GM18508 (cell line): ENCODE data around the gene MPDU1.

Experiments used
- ATAC-seq: cut with Tn5 transposase; IDR thresholded peaks from one replicate; pipeline ENCODE4 v1.9.1; 2021; ENCODE audit warnings: moderate number of reproducible peaks; ENCODE audit not compliant: insufficient read depth, unreplicated experiment

MPDU1 gene

DNA sequence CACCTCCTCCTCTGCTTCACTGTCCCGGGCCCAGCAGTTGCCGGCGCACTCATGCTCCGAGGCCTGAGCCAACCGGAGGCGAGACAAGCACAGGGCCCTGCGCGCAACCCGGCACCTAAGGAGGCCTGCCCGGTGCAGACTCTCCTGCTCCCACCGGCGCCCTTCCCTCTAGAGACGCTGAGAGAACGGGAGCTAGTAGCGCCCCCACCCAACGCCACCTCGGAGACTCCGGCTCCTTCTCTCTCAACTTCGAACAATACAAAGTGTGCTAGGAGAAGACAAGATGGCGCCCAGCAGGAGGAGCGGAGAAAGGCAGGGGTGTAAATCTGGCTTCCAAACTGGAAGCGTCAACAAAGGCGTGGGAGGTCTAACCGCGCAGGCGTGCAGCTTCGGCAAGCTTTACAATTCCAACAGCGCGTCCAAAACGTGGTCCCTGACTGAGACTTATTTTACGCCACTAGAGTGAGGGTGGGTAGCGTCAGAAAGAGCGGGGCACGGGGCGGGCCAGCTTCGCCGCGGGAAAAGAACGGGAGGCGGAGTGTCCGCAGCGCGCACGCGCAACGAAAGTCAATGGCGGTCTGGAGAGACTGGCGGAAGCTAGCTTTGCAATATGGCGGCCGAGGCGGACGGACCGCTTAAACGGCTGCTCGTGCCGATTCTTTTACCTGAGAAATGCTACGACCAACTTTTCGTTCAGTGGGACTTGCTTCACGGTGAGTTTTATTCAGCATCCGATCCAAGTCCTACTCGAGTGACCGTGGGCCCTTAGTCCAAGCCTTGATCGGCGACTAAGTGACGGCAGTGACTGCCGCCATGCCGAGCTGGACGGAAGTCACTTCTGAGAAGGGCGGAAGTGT lies at the start of gene MPDU1:
Gene MPDU1, plus strand, starts transcription at position 600 of the 857 bp plus-strand sequence. Its CDS starts 11 bp downstream, at position 611.
- ATAC-seq: peak; percentile 47

DNA sequence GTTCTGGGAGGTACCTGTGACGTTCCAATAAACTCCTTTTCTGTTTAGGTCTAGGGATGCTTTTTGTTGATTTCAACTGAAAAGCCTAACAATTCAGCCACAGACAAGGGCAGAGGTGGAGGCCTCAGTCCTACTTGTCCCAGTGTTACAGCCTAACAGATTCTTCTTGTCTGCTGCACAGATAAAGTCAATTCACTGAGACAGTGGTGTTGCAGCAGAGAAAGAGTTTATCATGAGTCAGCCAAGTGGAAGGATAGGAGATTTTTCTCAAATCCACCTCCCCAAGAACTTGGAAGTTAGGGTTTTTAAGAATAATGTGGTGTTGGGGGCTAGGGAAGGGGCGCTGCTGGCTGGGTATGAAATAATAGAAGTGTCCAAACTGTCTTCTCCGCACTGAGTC lies 45.6 kb upstream of the MPDU1 start:
- ATAC-seq: no peak

DNA sequence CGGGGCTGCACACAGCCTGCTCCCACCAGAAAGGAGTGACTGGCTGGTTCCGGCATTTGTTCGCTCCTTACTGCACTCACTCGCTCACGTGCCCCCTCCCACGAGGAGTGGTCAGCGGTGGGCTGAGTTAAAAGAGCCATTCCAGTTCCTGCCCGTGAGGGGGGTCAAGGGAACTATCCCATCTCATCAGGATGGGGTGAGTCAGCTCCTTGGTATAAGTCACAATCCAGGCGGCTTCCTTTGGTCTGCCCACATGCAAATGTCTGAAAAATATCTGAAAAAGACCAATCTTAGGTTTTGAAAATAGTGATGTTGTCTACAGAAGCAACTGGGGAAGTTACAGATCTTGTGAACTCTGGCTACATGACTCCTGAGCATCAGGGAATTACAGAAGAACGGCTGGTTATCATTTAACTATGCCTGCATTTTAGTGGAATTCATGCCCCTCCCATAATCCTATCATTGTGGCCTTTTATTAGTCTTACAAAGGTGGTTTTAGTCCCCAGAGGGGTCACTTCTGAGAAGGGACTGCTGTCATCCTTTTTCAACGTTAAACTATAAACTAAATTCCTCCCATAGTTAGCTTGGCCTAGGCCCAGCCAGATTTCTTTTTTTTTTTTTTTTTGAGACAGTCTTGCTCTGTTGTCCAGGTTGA lies 44.6 kb upstream of the MPDU1 start:
- ATAC-seq: no peak

DNA sequence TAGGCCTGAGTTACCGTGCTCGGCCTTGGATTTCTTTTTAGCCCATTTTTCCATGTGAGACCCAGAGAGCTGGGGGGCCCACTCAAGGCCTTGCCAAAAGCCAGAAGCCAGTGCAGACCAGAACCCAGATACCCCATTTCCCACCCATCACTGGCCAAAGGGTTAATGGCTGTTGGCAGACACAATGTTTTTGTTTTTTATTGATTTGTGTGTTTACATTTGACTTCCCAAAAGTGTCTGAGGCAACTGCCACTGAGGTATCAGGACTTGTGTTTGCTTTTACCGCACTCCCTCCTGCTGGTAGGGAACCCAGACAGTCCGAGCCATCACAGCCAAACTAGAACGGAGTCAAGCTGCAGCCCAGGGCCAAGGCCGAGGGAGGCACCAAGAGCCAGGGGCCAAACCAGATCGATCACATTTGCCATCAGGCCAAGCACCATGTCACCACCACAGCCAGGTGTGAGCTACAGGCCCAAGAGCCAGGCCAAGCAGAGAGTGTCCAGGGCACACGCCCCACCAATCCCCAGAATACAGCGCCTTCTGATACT lies 42.5 kb upstream of the MPDU1 start:
- no peak for ATAC-seq

DNA sequence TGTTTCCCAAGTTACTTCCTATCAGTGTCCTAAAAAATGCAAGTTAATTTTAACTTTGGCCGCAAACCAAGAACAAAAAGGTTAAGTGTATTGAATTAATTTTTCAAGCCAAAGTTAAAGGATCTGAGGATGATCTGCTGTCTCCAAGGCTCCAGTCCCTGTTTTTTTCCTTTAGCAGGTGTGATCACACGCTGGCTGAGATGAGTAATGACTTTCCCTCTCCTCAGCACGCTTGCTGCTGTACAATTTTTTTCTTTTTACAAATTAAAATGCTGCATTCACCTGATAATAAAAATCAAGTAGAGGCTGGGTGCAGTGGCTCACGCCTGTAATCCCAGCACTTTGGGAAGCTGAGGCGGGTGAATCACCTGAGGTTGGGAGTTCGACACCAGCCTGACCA lies 38.7 kb upstream of the MPDU1 start:
- ATAC-seq: no peak

DNA sequence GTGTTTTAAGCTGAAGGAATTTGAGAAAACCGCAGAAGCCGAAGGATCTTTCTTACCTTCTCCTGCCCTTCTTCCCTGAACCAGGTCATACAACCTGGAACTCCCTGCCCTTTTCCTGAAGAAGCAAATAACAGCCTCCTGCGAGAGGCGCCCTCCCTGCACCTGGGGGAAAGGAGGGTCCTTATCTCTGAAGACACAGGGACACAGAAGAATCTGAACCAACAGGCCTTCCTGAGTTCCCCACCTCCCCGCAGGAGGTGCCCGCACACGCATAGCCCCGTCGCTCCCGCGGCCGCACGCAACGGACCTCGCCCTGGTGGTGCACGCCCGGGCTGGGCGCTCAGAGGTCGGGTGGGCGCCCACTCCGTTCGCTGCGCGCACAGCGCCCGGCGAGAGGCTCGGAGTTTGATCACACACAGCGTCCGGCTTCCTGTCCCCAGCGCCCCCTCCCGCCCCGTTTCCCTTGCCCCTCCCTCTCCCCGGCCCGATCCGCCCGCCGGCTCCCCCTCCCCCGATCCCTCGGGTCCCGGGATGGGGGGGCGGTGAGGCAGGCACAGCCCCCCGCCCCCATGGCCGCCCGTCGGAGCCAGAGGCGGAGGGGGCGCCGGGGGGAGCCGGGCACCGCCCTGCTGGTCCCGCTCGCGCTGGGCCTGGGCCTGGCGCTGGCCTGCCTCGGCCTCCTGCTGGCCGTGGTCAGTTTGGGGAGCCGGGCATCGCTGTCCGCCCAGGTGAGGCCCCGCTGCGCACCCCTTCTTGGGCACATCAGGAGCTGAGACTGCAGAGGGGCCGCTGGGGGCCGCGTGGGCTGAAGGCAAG lies 34.9 kb upstream of the MPDU1 start, which contains the start of gene TNFSF12:
Gene TNFSF12, plus strand, starts transcription at position 474 of the 816 bp plus-strand sequence. Its CDS starts 96 bp downstream, at position 570.
- no peak for ATAC-seq

DNA sequence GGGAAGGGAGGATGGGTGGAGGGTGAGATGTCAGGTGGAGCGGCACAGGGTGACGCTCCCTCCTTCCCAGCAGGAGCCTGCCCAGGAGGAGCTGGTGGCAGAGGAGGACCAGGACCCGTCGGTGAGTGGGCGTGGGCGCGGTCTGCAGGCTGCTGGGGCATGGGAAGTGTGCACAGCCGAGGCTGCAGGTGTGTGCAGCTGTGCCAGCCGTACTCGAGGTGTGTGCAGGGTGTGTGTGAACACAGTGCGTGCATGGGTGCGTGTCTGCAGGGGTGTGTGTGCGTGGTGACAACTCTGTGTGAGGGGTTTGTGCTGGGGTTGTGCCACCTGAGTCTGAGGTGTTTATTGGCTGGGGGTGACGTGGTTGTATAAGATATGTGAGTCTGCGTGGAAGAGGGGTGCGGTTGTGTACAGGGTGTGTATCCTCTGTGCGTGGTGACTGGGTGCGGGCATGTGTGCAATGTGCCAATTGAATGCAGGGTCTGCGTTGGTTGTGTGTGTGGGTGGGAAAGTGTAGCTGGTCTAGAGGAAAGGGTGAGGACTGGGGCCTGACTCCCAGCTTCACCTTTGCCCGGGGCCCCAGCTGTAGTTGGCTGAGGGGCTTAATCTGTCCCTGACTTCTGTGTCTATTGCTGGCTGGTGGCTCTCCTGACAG lies 34.1 kb upstream of the MPDU1 start:
- no peak for ATAC-seq

DNA sequence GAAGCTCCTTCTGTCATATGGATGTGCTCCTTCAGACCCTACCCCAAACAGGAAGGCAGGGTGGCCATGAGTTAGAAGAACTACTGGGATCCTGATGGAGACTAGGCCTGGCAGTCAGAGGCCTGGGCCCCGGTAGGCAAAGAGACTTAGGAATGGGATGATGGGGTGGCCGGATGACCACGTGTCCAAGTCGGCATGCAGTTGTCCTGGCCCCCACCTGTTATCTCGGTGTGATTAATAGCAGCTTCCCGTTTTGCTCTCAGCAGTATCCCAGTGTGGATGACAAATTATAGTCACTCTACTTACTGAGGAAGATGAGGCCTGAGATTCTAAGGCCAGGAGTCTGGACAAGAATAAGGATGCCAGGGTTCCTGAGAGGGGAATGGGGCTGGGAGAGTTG lies 33.3 kb upstream of the MPDU1 start:
- no peak for ATAC-seq

DNA sequence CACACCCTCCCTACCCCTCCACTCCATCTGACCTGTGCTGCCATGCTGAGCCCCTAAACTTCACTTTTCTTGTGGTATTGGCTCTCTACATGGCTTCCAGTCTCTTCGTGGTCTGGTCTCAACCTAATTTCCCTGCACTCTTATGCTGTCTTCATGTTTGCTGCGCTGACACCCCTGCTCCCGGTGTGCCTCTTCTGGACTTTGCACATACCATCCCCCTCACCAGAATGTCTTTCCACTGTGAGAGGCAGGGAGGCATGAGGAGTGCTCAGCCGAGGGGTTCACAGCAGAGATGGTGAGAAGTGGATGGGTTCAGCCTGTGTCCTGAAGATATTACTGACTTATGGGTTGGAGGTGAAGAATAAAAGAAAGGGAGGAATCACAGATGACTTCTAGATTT lies 32.3 kb upstream of the MPDU1 start:
- no peak for ATAC-seq

DNA sequence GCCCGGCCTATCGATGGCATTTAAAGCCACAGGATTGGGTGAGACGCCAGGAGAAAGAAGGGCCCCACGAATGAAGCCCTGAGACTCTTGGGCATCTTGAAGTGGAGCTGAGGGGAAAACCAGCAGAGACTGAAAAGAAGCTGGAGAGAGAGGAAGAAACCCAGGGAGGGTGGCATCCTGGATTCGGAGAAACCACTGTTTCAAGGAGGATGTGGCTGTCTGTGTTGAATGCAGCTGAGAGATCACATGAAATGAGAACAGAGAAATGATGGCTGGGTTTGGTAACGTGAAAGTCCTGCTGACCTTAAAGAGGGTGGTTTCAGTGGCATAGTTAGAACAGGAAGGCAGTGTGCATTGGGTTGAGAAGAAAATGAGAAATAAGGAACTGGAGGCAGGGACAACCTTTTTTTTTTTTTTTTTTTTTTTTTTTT lies 31.0 kb upstream of the MPDU1 start:
- ATAC-seq: peak; percentile 46

DNA sequence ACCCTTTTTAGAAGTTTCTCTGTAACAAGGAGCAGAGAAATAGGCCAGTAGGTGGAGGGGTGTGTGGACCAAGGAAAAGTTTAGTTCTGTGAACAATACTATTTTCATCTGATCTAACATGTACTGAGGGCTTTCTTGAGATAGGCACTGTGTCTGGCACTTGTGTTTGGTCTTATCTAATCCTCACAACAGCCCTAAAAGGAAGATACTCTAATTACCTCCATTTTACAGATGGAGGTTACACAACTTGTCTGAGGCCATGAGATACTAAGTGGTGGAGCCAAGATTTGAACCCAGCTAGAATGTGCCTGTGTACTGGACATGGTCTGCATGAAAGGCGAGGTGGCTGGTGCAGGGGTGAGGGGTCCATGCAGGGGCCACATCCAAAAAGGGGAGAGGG lies 30.3 kb upstream of the MPDU1 start:
- no peak for ATAC-seq

DNA sequence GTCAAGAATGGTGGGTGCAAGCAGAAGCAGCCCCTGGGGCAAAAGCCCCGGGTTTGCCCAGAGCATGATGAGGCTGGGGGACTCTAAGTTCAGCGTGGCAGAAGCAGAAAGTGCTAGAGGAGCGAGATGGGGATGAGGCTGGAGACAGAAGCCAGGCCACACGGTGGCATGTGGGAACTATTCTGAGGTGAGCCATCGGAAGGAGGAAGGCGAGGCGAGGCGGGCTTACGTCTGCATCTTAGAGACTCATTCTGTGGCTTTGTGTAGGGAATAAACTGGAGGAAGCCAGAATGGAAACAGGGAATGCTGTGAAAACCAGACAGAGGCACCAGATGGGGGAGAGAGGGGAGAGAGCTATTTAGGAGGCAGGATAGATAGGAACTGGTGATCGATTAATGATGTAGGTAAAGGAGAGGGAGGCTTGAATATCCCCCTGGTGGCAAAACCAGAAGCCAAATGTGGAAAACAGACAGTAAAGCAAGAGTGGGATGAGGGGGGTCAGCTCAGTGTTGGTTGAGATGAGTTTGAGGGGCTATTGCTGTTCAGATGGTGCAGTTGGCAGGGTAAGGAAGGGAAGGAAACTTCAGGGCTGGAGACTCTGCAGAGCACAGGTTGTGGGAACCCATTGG lies 28.2 kb upstream of the MPDU1 start:
- no peak for ATAC-seq

DNA sequence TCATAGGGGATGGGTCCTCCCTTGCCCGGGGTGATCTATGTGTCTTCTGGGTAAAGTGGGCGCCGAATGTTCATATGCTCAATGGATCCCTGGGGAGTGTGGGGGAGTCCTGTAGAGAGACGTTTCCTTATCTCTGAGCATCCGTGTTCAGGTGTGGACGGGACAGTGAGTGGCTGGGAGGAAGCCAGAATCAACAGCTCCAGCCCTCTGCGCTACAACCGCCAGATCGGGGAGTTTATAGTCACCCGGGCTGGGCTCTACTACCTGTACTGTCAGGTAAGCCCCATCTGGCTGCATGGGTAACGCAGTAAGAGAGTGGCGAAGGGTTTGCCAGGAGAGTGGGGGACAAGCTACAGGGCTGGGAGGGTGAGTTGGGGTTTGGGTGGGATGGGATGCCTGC lies 27.0 kb upstream of the MPDU1 start:
- no peak for ATAC-seq

DNA sequence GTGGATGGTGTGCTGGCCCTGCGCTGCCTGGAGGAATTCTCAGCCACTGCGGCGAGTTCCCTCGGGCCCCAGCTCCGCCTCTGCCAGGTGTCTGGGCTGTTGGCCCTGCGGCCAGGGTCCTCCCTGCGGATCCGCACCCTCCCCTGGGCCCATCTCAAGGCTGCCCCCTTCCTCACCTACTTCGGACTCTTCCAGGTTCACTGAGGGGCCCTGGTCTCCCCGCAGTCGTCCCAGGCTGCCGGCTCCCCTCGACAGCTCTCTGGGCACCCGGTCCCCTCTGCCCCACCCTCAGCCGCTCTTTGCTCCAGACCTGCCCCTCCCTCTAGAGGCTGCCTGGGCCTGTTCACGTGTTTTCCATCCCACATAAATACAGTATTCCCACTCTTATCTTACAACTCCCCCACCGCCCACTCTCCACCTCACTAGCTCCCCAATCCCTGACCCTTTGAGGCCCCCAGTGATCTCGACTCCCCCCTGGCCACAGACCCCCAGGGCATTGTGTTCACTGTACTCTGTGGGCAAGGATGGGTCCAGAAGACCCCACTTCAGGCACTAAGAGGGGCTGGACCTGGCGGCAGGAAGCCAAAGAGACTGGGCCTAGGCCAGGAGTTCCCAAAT lies 26.4 kb upstream of the MPDU1 start:
- no peak for ATAC-seq

DNA sequence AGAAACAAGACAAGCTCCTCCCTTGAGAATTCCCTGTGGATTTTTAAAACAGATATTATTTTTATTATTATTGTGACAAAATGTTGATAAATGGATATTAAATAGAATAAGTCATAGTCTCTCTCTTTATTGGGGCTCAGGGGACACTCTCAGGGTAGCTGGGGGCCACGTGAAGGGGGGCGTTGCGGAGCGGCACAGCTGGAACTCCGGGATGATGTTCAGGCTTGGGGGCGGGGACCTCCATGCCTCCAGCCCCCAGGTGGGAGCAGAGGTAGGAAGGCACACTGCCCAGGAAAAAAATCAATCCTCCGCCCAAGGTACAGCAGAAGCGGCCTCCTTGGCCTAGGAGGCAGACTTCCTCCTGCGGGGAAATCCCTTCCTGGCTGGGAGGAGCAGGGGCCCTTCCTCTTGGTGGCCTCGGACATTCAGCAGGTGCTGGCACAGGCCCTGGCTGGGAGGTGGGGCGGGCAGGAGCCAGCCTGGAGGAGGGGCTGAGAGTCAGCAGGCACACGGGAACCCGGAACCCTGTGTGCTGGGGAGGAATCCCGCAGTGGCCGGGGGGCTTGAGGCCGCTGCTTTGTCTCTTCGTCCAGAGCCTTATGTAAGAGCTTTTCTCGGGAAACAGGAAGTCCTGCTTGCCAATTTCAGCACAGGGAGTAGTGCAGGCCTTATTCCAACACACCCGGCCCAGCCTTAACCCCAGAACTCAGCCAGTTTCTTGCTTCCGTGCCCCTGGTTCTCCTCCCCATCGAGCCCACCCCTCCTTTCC lies 25.7 kb upstream of the MPDU1 start:
- ATAC-seq: no peak

DNA sequence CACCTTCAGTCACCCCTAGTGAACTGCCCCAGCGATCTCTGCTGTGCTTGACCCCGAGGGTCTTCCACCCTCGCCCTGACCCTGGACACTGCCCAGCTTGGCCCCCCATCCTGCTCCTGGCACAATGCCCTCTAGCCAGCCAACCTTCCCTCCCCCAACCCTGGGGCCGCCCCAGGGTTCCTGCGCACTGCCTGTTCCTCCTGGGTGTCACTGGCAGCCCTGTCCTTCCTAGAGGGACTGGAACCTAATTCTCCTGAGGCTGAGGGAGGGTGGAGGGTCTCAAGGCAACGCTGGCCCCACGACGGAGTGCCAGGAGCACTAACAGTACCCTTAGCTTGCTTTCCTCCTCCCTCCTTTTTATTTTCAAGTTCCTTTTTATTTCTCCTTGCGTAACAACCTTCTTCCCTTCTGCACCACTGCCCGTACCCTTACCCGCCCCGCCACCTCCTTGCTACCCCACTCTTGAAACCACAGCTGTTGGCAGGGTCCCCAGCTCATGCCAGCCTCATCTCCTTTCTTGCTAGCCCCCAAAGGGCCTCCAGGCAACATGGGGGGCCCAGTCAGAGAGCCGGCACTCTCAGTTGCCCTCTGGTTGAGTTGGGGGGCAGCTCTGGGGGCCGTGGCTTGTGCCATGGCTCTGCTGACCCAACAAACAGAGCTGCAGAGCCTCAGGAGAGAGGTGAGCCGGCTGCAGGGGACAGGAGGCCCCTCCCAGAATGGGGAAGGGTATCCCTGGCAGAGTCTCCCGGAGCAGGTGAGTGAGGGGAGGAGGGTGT lies 24.9 kb upstream of the MPDU1 start, which contains the start of gene TNFSF13:
Gene TNFSF13, plus strand, starts transcription at position 207 of the 776 bp plus-strand sequence. Its CDS starts 290 bp downstream, at position 497.
- ATAC-seq: no peak

DNA sequence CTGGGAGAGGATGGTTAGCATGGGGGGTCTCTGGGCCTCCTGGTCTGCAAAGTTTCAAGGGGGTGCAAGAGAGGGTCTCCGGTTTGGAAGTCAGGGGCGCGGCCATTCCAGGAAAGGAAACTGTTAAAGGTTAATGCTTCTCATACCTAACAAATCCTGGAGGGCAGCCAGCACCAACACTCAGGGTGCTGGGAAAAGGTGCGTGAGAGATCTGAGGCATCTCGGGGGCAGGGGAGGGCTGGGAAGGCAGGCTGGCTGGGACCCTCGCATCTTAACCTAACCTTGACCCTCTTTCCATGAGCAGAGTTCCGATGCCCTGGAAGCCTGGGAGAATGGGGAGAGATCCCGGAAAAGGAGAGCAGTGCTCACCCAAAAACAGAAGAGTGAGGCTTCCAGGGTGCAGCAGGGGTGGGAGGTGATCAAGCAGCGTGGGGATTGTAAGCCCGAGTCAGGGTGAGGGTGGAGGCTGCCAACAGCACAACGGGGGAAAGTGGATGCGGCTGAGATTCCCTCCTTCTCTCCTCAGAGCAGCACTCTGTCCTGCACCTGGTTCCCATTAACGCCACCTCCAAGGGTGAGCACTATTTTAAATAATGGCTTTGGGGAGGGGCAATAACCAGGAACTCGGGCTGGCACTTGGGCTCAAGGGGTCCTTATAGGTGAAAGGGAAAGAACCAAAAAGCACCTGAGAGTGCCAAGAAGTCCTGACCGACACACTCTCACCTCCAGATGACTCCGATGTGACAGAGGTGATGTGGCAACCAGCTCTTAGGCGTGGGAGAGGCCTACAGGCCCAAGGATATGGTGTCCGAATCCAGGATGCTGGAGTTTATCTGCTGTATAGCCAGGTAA lies 24.1 kb upstream of the MPDU1 start:
- ATAC-seq: no peak
